H1 (cell line): Measurements from ENCODE around the gene CDH12. TPM values are rescaled to one million over a fixed set of nuclear protein-coding genes. Genes with fewer than 3 reads are reported as not detected.
A peak's percentile ranks its signal among the peaks of the same experiment; 100 is the strongest.

Experiments
- CTCF ChIA-PET: fragments of 300-600 bp; sonication (Branson Sonifier 250); formaldehyde crosslinking; loops from one replicate; lab custom pipeline; 2021; ENCODE audit not compliant: partially characterized antibody; lab: Charles Lee
- POLR2A ChIA-PET: fragments of 300-600 bp; sonication (Branson Sonifier 250); formaldehyde crosslinking; loops from one replicate; lab custom pipeline; 2021; ENCODE audit warnings: inconsistent platforms; ENCODE audit not compliant: partially characterized antibody; lab: Charles Lee
- DNase-seq, 2 experiments: peaks; one replicate each; pipeline versions ENCODE4 v3.0.0 to v3.0.0-alpha.2; 2010 to 2022; ENCODE audit warnings: low spot score in 2 of 2, low read depth in 1 of 2, mixed read lengths in 1 of 2
- FAIRE-seq: peaks from 2 replicates; lab custom pipeline; 2011; peaks lifted over from hg19 to GRCh38; lab: Jason Lieb, UNC
- H2AFZ ChIP-seq: 2 replicates; pipeline ENCODE4 v1.8.1; 2012; ENCODE audit warnings: low read length, inconsistent platforms
- H2AK5ac ChIP-seq: 2 replicates; pipeline ENCODE4 v1.6.1; 2013; ENCODE audit warnings: low read depth, low read length
- H2BK120ac ChIP-seq: replicated peaks from 2 replicates; pipeline ENCODE3; 2013; ENCODE audit warnings: low read depth, low read length, inconsistent platforms
- H2BK12ac ChIP-seq: 2 replicates; pipeline ENCODE4 v1.6.1; 2013; ENCODE audit warnings: low read depth, low read length
- H2BK15ac ChIP-seq: 2 replicates; pipeline ENCODE4 v1.6.1; 2013; ENCODE audit warnings: low read length
- H2BK20ac ChIP-seq: 2 replicates; pipeline ENCODE4 v1.6.1; 2013; ENCODE audit warnings: low read length
- H2BK5ac ChIP-seq: 2 replicates; pipeline ENCODE4 v1.6.1; 2013; ENCODE audit warnings: low read depth, low read length
- H3K14ac ChIP-seq: 2 replicates; pipeline ENCODE4 v1.6.1; 2013; ENCODE audit warnings: inconsistent platforms; ENCODE audit not compliant: insufficient read length
- H3K18ac ChIP-seq: 2 replicates; pipeline ENCODE4 v1.6.1; 2013; ENCODE audit warnings: low read length; ENCODE audit errors: extremely low read depth
- H3K23ac ChIP-seq: 2 replicates; pipeline ENCODE4 v1.6.1; 2013; ENCODE audit warnings: inconsistent platforms; ENCODE audit not compliant: insufficient read length
- H3K23me2 ChIP-seq: 2 replicates; pipeline ENCODE4 v1.6.1; 2013; ENCODE audit warnings: low read depth, low read length
- H3K27ac ChIP-seq: 2 replicates; pipeline ENCODE4 v1.6.1; 2011; ENCODE audit warnings: low read depth, low read length, inconsistent platforms
- H3K27me3 ChIP-seq, 4 experiments: replicated peaks in 1 of 4; 1 replicate in 1 of 4; 2 replicates in 3 of 4; pipeline versions ENCODE4 v1.6.1 to v1.8.1; 2011 to 2013; ENCODE audit warnings: low read length in 3 of 4, mild to moderate bottlenecking in 3 of 4, inconsistent platforms in 2 of 4, mixed read lengths in 2 of 4, moderate library complexity in 1 of 4; ENCODE audit not compliant: control insufficient read depth in 3 of 4, insufficient read depth in 3 of 4; ENCODE audit errors: extremely low read depth in 1 of 4
- H3K36me3 ChIP-seq, 4 experiments: 2 replicates each; pipeline versions ENCODE4 v1.6.1 to v1.8.1; 2011 to 2013; ENCODE audit warnings: mild to moderate bottlenecking in 4 of 4, low read length in 3 of 4, moderate library complexity in 2 of 4, control low read depth in 1 of 4, inconsistent platforms in 1 of 4; ENCODE audit not compliant: insufficient read depth in 4 of 4, control insufficient read depth in 2 of 4
- H3K4ac ChIP-seq: replicated peaks from 2 replicates; pipeline ENCODE3; 2013; ENCODE audit warnings: low read length, low read depth, mixed read lengths, inconsistent platforms; ENCODE audit not compliant: insufficient read length
- H3K4me1 ChIP-seq, 4 experiments: replicated peaks in 1 of 4; 1 replicate in 1 of 4; 2 replicates in 3 of 4; pipeline versions ENCODE4 v1.6.1 to v1.8.1; 2011 to 2013; ENCODE audit warnings: low read length in 3 of 4, inconsistent platforms in 2 of 4, mixed read lengths in 1 of 4; ENCODE audit not compliant: insufficient read depth in 4 of 4, control insufficient read depth in 3 of 4
- H3K4me2 ChIP-seq, 2 experiments: 2 replicates each; pipeline versions ENCODE4 v1.6.1 to v1.8.1; 2011 to 2013; ENCODE audit warnings: low read depth in 2 of 2, low read length in 2 of 2, control low read depth in 1 of 2, inconsistent platforms in 1 of 2, mild to moderate bottlenecking in 1 of 2; ENCODE audit not compliant: insufficient read depth in 1 of 2
- H3K4me3 ChIP-seq, 4 experiments: fragments of 200-600, 300-600 bp in 1 of 4; sonication (generic), shearing (Covaris generic), sonication (Bioruptor Twin) in 1 of 4; 2 replicates each; pipeline versions ENCODE4 v1.5.1 to v1.8.1; 2011 to 2016; ENCODE audit warnings: low read length in 4 of 4, low read depth in 3 of 4, control low read depth in 2 of 4, inconsistent platforms in 2 of 4, mild to moderate bottlenecking in 2 of 4, mixed read lengths in 1 of 4, moderate library complexity in 1 of 4; ENCODE audit not compliant: insufficient read depth in 2 of 4; ENCODE audit errors: extremely low read depth in 1 of 4
- H3K56ac ChIP-seq: replicated peaks from 2 replicates; pipeline ENCODE3; 2013; ENCODE audit warnings: low read depth, mild to moderate bottlenecking, mixed read lengths, low read length, inconsistent platforms; ENCODE audit not compliant: insufficient read length
- H3K79me1 ChIP-seq: 2 replicates; pipeline ENCODE4 v1.6.1; 2013; ENCODE audit warnings: low read depth, low read length, control low read depth
- H3K79me2 ChIP-seq, 2 experiments: 2 replicates each; pipeline versions ENCODE4 v1.6.1 to v1.8.1; 2012 to 2013; ENCODE audit warnings: low read length in 2 of 2, mild to moderate bottlenecking in 2 of 2, inconsistent platforms in 1 of 2; ENCODE audit not compliant: insufficient read depth in 2 of 2, control insufficient read depth in 1 of 2
- H3K9ac ChIP-seq, 4 experiments: replicated peaks in 1 of 4; 1 replicate in 1 of 4; 2 replicates in 3 of 4; pipeline versions ENCODE4 v1.6.1 to v1.8.1; 2011 to 2013; ENCODE audit warnings: low read depth in 3 of 4, low read length in 3 of 4, control low read depth in 2 of 4, mild to moderate bottlenecking in 2 of 4, moderate library complexity in 2 of 4, inconsistent platforms in 1 of 4; ENCODE audit errors: extremely low read depth in 1 of 4
- H3K9me3 ChIP-seq, 2 experiments: 2 replicates each; pipeline versions ENCODE4 v1.6.1 to v1.8.1; 2012 to 2013; ENCODE audit warnings: mild to moderate bottlenecking in 2 of 2, moderate library complexity in 2 of 2, control low read depth in 1 of 2, inconsistent platforms in 1 of 2, low read depth in 1 of 2, low read length in 1 of 2, mixed read lengths in 1 of 2; ENCODE audit not compliant: insufficient read depth in 2 of 2
- H4K20me1 ChIP-seq, 2 experiments: replicated peaks in 1 of 2; 2 replicates each; pipeline versions ENCODE3 to v1.8.1; 2011 to 2013; ENCODE audit warnings: inconsistent platforms in 2 of 2, low read length in 2 of 2, mild to moderate bottlenecking in 1 of 2; ENCODE audit not compliant: insufficient read depth in 2 of 2, control insufficient read depth in 1 of 2
- H4K5ac ChIP-seq: 2 replicates; pipeline ENCODE4 v1.6.1; 2013; ENCODE audit warnings: low read length, low read depth, mixed read lengths, inconsistent platforms; ENCODE audit not compliant: insufficient read length
- H4K8ac ChIP-seq: 2 replicates; pipeline ENCODE4 v1.8.0; 2013; ENCODE audit warnings: mild to moderate bottlenecking, moderate library complexity, low read length, inconsistent platforms; ENCODE audit not compliant: insufficient read depth; ENCODE audit errors: extremely low read depth
- H4K91ac ChIP-seq: replicated peaks from 2 replicates; pipeline ENCODE3; 2013; ENCODE audit warnings: low read length, mixed read lengths, inconsistent platforms; ENCODE audit not compliant: insufficient read length
- BCL11A ChIP-seq, 2 experiments: IDR thresholded peaks; one replicate each; pipeline ENCODE4 v1.6.1; 2011; ENCODE audit warnings: low read depth in 2 of 2, low read length in 2 of 2, mild to moderate bottlenecking in 2 of 2
- EP300 ChIP-seq, 2 experiments: IDR thresholded peaks; 1 replicate in 1 of 2; 2 replicates in 1 of 2; pipeline ENCODE4 v1.6.1; 2011 to 2012; ENCODE audit warnings: low read depth in 2 of 2, low read length in 2 of 2, mild to moderate bottlenecking in 2 of 2, borderline replicate concordance in 1 of 2, inconsistent platforms in 1 of 2, moderate library complexity in 1 of 2
- GTF2F1 ChIP-seq: IDR thresholded peaks from 2 replicates; pipeline ENCODE4 v1.6.1; 2012; ENCODE audit warnings: low read depth, low read length, improper control_type of control experiment, borderline replicate concordance
- JUN ChIP-seq: IDR thresholded peaks from 2 replicates; pipeline ENCODE4 v1.6.1; 2011; ENCODE audit warnings: low read depth, mild to moderate bottlenecking, improper control_type of control experiment, low read length
- KDM4A ChIP-seq: IDR thresholded peaks from one replicate; pipeline ENCODE4 v1.7.1; 2012; ENCODE audit warnings: low read depth, mild to moderate bottlenecking, moderate library complexity, low read length, inconsistent platforms; ENCODE audit not compliant: severe bottlenecking
- NANOG ChIP-seq: IDR thresholded peaks from 2 replicates; pipeline ENCODE4 v1.6.1; 2011; ENCODE audit warnings: low read length, low read depth, mild to moderate bottlenecking, inconsistent platforms; ENCODE audit not compliant: insufficient read depth, poor library complexity, severe bottlenecking
- POLR2A ChIP-seq, 2 experiments: IDR thresholded peaks; 1 replicate in 1 of 2; 2 replicates in 1 of 2; pipeline ENCODE4 v1.6.1; 2011; ENCODE audit warnings: low read depth in 2 of 2, low read length in 2 of 2, mild to moderate bottlenecking in 2 of 2; ENCODE audit errors: control extremely low read depth in 1 of 2
- RXRA ChIP-seq: IDR thresholded peaks from 2 replicates; pipeline ENCODE4 v1.6.1; 2011; ENCODE audit warnings: low read depth, mild to moderate bottlenecking, low read length, moderate library complexity; ENCODE audit not compliant: insufficient read depth
- TAF1 ChIP-seq: IDR thresholded peaks from 2 replicates; pipeline ENCODE4 v1.6.1; 2011; ENCODE audit warnings: mild to moderate bottlenecking, low read depth, low read length
- ZNF274 ChIP-seq: IDR thresholded peaks from 2 replicates; pipeline ENCODE4 v1.7.0; 2012; ENCODE audit warnings: low read length, borderline replicate concordance; ENCODE audit errors: extremely low read depth
- WGBS, 2 experiments: shearing (Covaris generic) in 1 of 2; methylation state at CpG; one replicate each; pipeline versions ENCODE4 v1.1.6 to v1.1.7; 2013 to 2015; ENCODE audit warnings: low lambda C conversion rate in 2 of 2, mixed read lengths in 2 of 2, inconsistent platforms in 1 of 2, low coverage in 1 of 2, missing lambda C conversion rate in 1 of 2; ENCODE audit not compliant: insufficient replicate concordance in 2 of 2, insufficient coverage in 1 of 2, insufficient read length in 1 of 2; ENCODE audit errors: extremely low coverage in 1 of 2, missing lambda C conversion rate in 1 of 2; 5-methylcytosine and 5-hydroxymethylcytosine counted together
- polyA plus RNA-seq, 7 experiments: library from polyadenylated mRNA; depleted of rRNA in 3 of 7; stranded (reverse) in 5 of 7; unstranded in 2 of 7; fragments of >200 nt in 5 of 7; fragments of 200-250 nt in 2 of 7; gene quantifications; 1 replicate in 5 of 7; 2 replicates in 1 of 7; 4 replicates in 1 of 7; pipeline versions ENCODE4 v1.2.1 to v1.2.3, GENCODE V29; 2011 to 2013; ENCODE audit warnings: missing spikeins in 2 of 7, mixed read lengths in 2 of 7
- total RNA-seq: library from RNA; stranded (reverse); fragmentation: NEBNext Ultra II Directional; extraction: Animal tissue kit (Norgen Biotek cat#: 25700); gene quantifications from 2 replicates; pipeline ENCODE4 v1.2.1, GENCODE V29; 2021

CDH12 gene
- total and polyA plus RNA-seq, 2 of the 8 experiments (the other 6 are each of a cell fraction or from before 2014, with no cell fraction given), result 0.03 TPM; not detected in 1

- no peak overlapping the region for H3K4ac ChIP-seq
- no peak overlapping the region for H3K56ac ChIP-seq
- FAIRE-seq, result no peak
- H3K14ac ChIP-seq, result no peak overlapping the region
- no peak overlapping the region for H3K4me2 ChIP-seq
- H3K18ac ChIP-seq, result no peak overlapping the region
- H4K20me1 ChIP-seq, result no peaks in the 10 kb centered on the region
- H3K23me2 ChIP-seq, result no peaks in the 10 kb centered on the region
- H4K91ac ChIP-seq, result no peak overlapping the region
- no peaks in the 10 kb centered on the region for H3K4me1 ChIP-seq
- TF ChIP-seq TAF1 (no peak), JUN (no peak), GTF2F1 (no peak), POLR2A (IDR thresholded peaks at IDR 0.05; ENCODE audit: control extremely low read depth in 1 of 2, low read depth in 2 of 2, low read length in 2 of 2) (no peak), NANOG (no peak), BCL11A (IDR thresholded peaks at IDR 0.05; ENCODE audit: low read depth in 2 of 2, low read length in 2 of 2) (no peak), KDM4A (no peak), RXRA (no peak), ZNF274 (no peak), EP300 (IDR thresholded peaks at IDR 0.05; ENCODE audit: borderline replicate concordance in 1 of 2, low read depth in 2 of 2, low read length in 2 of 2) (no peak)
- no peak overlapping the region for H2BK5ac ChIP-seq
- no peak overlapping the region for H3K23ac ChIP-seq
- POLR2A ChIA-PET, result no interaction called here
- H2BK120ac ChIP-seq, result no peak overlapping the region
- no peak overlapping the region for H4K5ac ChIP-seq
- no peak overlapping the region for H4K8ac ChIP-seq
- H2BK12ac ChIP-seq, result no peak overlapping the region
- no peaks in the 10 kb centered on the region for H3K79me1 ChIP-seq
- no peak overlapping the region for H2AK5ac ChIP-seq
- no peak overlapping the region for H2BK20ac ChIP-seq
- H3K9me3 ChIP-seq, result peaks cover 0 to 6% of the 10 kb centered on the region in 2 experiments; a peak in 3 of 4 replicates
- no peaks in the 10 kb centered on the region for H3K27me3 ChIP-seq
- H3K4me3 ChIP-seq, result no peak overlapping the region
- H2AFZ ChIP-seq, result peak overlapping the region; percentile 41; the same call in 1 of the 2 replicates
- H2BK15ac ChIP-seq, result no peak overlapping the region
- DNase-seq, result no peak
- H3K9ac ChIP-seq, result no peak overlapping the region
- 64% methylated on average over 1 of the region's 1 CpG; no CpG with 5 or more reads in 1 of the 2 experiments for WGBS, 2 experiments
- no peak overlapping the region for H3K27ac ChIP-seq
- H3K36me3 ChIP-seq, result no peaks in the 10 kb centered on the region
- CTCF ChIA-PET, result interaction anchor here (1.4 kb wide), 1 partner anchor 20 kb away, joined by 3 read pairs; no protein-coding TSS in a partner anchor
- no peaks in the 10 kb centered on the region for H3K79me2 ChIP-seq
These were observed 523.5 kb downstream of the CDH12 start for GRCh38 chr5:22329683-22330082.
